Measurements from ENCODE around the gene BBS9. TPM values are rescaled to one million over a fixed set of nuclear protein-coding genes. Genes with fewer than 3 reads are reported as not detected.

Gene BBS9
- total RNA-seq, 1 experiment from 2014 or later, result 4.7 TPM

- Histone ChIP-seq H3K4me1 (no peaks in the 10 kb centered on the region), H3K4me3 (ENCODE audit: low read depth, low read length) (no peak overlapping the region), H3K9me3 (no peaks in the 10 kb centered on the region), H3K36me3 (ENCODE audit: control insufficient read depth, insufficient read depth, low read length) (no peaks in the 10 kb centered on the region), H3K27me3 (replicated peaks; ENCODE audit: control insufficient read depth, insufficient read depth, low read length) (no peaks in the 10 kb centered on the region; the same call in 1 of the 2 replicates)
- intact Hi-C loops (cut with micrococcal nuclease; ENCODE audit: unreplicated experiment), result no loop called here
- no peak for DNase-seq
- Mint-ChIP-seq H3K36me3 (ENCODE audit: insufficient read depth, unreplicated experiment) (no peaks in the 10 kb centered on the region), H3K27me3 (ENCODE audit: insufficient read depth, unreplicated experiment) (peaks cover 11% of the 10 kb centered on the region), H3K9me3 (ENCODE audit: unreplicated experiment) (no peaks in the 10 kb centered on the region), H3K4me1 (ENCODE audit: low read depth, unreplicated experiment) (no peaks in the 10 kb centered on the region), H3K4me3 (ENCODE audit: unreplicated experiment) (no peak overlapping the region), H3K27ac (ENCODE audit: unreplicated experiment) (no peak overlapping the region)
- ChIA-PET CTCF (no interaction called here), POLR2A (no interaction called here)
- TF ChIP-seq, protein P1, sequence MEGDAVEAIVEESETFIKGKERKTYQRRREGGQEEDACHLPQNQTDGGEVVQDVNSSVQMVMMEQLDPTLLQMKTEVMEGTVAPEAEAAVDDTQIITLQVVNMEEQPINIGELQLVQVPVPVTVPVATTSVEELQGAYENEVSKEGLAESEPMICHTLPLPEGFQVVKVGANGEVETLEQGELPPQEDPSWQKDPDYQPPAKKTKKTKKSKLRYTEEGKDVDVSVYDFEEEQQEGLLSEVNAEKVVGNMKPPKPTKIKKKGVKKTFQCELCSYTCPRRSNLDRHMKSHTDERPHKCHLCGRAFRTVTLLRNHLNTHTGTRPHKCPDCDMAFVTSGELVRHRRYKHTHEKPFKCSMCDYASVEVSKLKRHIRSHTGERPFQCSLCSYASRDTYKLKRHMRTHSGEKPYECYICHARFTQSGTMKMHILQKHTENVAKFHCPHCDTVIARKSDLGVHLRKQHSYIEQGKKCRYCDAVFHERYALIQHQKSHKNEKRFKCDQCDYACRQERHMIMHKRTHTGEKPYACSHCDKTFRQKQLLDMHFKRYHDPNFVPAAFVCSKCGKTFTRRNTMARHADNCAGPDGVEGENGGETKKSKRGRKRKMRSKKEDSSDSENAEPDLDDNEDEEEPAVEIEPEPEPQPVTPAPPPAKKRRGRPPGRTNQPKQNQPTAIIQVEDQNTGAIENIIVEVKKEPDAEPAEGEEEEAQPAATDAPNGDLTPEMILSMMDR (IDR thresholded peaks at IDR 0.05; ENCODE audit: insufficient read depth in 1 of 2, low read depth in 1 of 2, low read length in 1 of 2, severe bottlenecking in 1 of 2, unreplicated experiment in 1 of 2), result no peak
- BruUV-seq (replicated peaks), result no TSS peak
These were observed 512.9 kb downstream of the BBS9 start for GRCh38 chr7:33642312-33642711.

GRCh38 chr7:33643530-33643929 is 514.2 kb downstream of the BBS9 start:
- Mint-ChIP-seq H3K9me3 (ENCODE audit: unreplicated experiment) (no peaks in the 10 kb centered on the region), H3K27me3 (ENCODE audit: insufficient read depth, unreplicated experiment) (peaks cover 11% of the 10 kb centered on the region), H3K4me1 (ENCODE audit: low read depth, unreplicated experiment) (no peaks in the 10 kb centered on the region), H3K27ac (ENCODE audit: unreplicated experiment) (no peak overlapping the region), H3K36me3 (ENCODE audit: insufficient read depth, unreplicated experiment) (no peaks in the 10 kb centered on the region), H3K4me3 (ENCODE audit: unreplicated experiment) (no peak overlapping the region)
- no peak for DNase-seq
- CTCF ChIA-PET, result no interaction called here
- H3K27me3 ChIP-seq (replicated peaks; ENCODE audit: control insufficient read depth, insufficient read depth, low read length), result no peaks in the 10 kb centered on the region; the same call in 1 of the 2 replicates
- no TSS peak for BruUV-seq (replicated peaks)
- H3K9me3 ChIP-seq, result no peaks in the 10 kb centered on the region
- H3K4me1 ChIP-seq, result no peaks in the 10 kb centered on the region
- intact Hi-C loops (cut with micrococcal nuclease; ENCODE audit: unreplicated experiment), result no loop called here
- TF ChIP-seq, protein P1 (IDR thresholded peaks at IDR 0.05; ENCODE audit: insufficient read depth in 1 of 2, low read depth in 1 of 2, low read length in 1 of 2, severe bottlenecking in 1 of 2, unreplicated experiment in 1 of 2), result no peak
- H3K4me3 ChIP-seq (ENCODE audit: low read depth, low read length), result no peak overlapping the region
- no peaks in the 10 kb centered on the region for H3K36me3 ChIP-seq (ENCODE audit: control insufficient read depth, insufficient read depth, low read length)
- POLR2A ChIA-PET, result no interaction called here

DNA sequence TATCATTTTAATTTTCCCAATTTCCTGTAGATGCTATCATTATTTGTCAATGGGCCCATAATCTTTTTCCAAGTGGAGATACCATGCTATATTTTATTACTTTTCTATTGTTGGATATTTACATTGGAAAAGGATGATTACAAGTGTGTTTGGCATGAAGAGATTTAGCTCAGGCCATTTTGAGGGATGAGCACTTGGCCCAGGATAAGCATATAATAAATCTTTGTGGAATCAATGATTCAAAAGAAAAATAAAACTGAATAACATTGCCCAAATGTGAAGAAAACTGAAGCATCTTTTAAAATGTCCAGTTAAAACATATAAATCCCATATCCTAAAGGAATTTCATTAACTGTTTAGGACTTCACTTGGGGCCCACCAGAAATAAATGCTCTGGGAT is 515.1 kb downstream of the BBS9 start:
- no peaks in the 10 kb centered on the region for H3K9me3 Mint-ChIP-seq (ENCODE audit: unreplicated experiment)
- no peak overlapping the region for H3K4me3 Mint-ChIP-seq (ENCODE audit: unreplicated experiment)
- no peaks in the 10 kb centered on the region for H3K36me3 Mint-ChIP-seq (ENCODE audit: insufficient read depth, unreplicated experiment)
- CTCF ChIA-PET, result no interaction called here
- Histone ChIP-seq H3K27me3 (replicated peaks; ENCODE audit: control insufficient read depth, insufficient read depth, low read length) (no peaks in the 10 kb centered on the region; the same call in 1 of the 2 replicates), H3K9me3 (no peaks in the 10 kb centered on the region), H3K4me1 (no peaks in the 10 kb centered on the region), H3K36me3 (ENCODE audit: control insufficient read depth, insufficient read depth, low read length) (no peaks in the 10 kb centered on the region), H3K4me3 (ENCODE audit: low read depth, low read length) (no peak overlapping the region)
- no TSS peak for BruUV-seq (replicated peaks)
- TF ChIP-seq, protein P1 (IDR thresholded peaks at IDR 0.05; ENCODE audit: insufficient read depth in 1 of 2, low read depth in 1 of 2, low read length in 1 of 2, severe bottlenecking in 1 of 2, unreplicated experiment in 1 of 2), result no peak
- peaks cover 15% of the 10 kb centered on the region for H3K27me3 Mint-ChIP-seq (ENCODE audit: insufficient read depth, unreplicated experiment)
- no peak overlapping the region for H3K27ac Mint-ChIP-seq (ENCODE audit: unreplicated experiment)
- no peaks in the 10 kb centered on the region for H3K4me1 Mint-ChIP-seq (ENCODE audit: low read depth, unreplicated experiment)
- intact Hi-C loops (cut with micrococcal nuclease; ENCODE audit: unreplicated experiment), result no loop called here
- no peak for DNase-seq
- POLR2A ChIA-PET, result no interaction called here
